ENCODE results near the gene BRSK1. TPM values are rescaled to one million over a fixed set of nuclear protein-coding genes. Genes with fewer than 3 reads are reported as not detected.

The BRSK1 gene
- polyA plus RNA-seq, 1 donor from 2014 or later = 213 TPM

DNA sequence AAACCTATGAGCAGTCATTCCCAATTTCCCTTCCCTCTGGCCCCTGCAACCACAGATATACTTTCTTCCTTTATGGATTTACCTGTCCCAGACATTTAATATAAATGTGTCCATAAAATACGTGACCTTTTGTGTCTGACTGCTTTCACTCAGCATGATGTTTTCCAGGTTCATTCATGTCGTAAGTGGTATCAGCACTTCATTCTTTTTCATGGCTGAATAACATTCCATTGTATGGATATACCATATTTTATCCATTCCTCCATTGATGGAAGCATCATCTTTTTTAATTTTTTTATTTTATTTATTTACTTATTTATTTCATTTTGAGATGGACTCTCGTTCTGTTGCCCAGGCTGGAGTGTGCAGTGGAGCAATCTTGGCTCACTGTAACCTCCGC is 17.0 kb upstream of the BRSK1 start:
- H3K27me3 ChIP-seq (ENCODE audit: insufficient read depth, low read depth, low read length) = no peaks in the 10 kb centered on the region

DNA sequence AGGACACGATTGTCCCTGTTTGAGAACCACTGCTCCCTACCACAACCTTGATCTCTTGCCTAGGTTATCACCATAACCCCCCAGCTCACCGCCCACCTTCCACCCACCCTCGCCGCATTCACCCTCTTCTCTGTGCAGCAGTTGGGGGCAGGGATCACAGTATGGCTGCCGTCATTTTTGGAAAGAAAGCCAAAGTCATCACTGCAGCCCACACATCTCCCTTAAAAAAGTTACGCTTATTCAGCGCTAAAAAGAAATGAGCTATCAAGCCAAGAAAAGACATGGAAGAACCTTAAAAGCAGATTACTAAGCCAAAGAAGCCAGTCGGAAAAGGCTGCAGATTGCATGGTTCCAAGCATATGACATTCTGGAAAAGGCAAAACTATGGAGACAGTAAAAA is 14.5 kb upstream of the BRSK1 start:
- no peaks in the 10 kb centered on the region for H3K9me2 ChIP-seq (ENCODE audit: insufficient read depth, low read length)
- H3F3A ChIP-seq (ENCODE audit: insufficient read depth, low read length, poor library complexity, severe bottlenecking) = no peaks in the 10 kb centered on the region
- no peaks in the 10 kb centered on the region for H3K36me3 ChIP-seq (ENCODE audit: insufficient read depth, low read length)
- H2AFZ ChIP-seq (ENCODE audit: low read depth, low read length) = no peak overlapping the region
- H3K27me3 ChIP-seq (ENCODE audit: insufficient read depth, low read depth, low read length) = no peaks in the 10 kb centered on the region
- H3K9ac ChIP-seq (ENCODE audit: low read length) = no peak overlapping the region
- H3K9me3 ChIP-seq (ENCODE audit: low read length) = no peaks in the 10 kb centered on the region
- no peaks in the 10 kb centered on the region for H3K79me2 ChIP-seq (replicated peaks; ENCODE audit: insufficient read depth, low read length)
- no peak overlapping the region for H3K4me2 ChIP-seq (ENCODE audit: low read length)
- no peaks in the 10 kb centered on the region for H4K20me1 ChIP-seq (ENCODE audit: insufficient read depth)
- no peak overlapping the region for H3K4me3 ChIP-seq (ENCODE audit: low read length)
- no peak overlapping the region for H3K27ac ChIP-seq (ENCODE audit: low read length)
- TF ChIP-seq, protein P1, sequence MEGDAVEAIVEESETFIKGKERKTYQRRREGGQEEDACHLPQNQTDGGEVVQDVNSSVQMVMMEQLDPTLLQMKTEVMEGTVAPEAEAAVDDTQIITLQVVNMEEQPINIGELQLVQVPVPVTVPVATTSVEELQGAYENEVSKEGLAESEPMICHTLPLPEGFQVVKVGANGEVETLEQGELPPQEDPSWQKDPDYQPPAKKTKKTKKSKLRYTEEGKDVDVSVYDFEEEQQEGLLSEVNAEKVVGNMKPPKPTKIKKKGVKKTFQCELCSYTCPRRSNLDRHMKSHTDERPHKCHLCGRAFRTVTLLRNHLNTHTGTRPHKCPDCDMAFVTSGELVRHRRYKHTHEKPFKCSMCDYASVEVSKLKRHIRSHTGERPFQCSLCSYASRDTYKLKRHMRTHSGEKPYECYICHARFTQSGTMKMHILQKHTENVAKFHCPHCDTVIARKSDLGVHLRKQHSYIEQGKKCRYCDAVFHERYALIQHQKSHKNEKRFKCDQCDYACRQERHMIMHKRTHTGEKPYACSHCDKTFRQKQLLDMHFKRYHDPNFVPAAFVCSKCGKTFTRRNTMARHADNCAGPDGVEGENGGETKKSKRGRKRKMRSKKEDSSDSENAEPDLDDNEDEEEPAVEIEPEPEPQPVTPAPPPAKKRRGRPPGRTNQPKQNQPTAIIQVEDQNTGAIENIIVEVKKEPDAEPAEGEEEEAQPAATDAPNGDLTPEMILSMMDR (IDR thresholded peaks at IDR 0.05; ENCODE audit: poor library complexity, severe bottlenecking) = no peak
- no peak for TF ChIP-seq MXI1 (conservative IDR thresholded peaks at IDR 0.05; ENCODE audit: poor library complexity, severe bottlenecking)
- TF ChIP-seq RAD21 (conservative IDR thresholded peaks at IDR 0.05) = no peak
- TF ChIP-seq, protein P2, sequence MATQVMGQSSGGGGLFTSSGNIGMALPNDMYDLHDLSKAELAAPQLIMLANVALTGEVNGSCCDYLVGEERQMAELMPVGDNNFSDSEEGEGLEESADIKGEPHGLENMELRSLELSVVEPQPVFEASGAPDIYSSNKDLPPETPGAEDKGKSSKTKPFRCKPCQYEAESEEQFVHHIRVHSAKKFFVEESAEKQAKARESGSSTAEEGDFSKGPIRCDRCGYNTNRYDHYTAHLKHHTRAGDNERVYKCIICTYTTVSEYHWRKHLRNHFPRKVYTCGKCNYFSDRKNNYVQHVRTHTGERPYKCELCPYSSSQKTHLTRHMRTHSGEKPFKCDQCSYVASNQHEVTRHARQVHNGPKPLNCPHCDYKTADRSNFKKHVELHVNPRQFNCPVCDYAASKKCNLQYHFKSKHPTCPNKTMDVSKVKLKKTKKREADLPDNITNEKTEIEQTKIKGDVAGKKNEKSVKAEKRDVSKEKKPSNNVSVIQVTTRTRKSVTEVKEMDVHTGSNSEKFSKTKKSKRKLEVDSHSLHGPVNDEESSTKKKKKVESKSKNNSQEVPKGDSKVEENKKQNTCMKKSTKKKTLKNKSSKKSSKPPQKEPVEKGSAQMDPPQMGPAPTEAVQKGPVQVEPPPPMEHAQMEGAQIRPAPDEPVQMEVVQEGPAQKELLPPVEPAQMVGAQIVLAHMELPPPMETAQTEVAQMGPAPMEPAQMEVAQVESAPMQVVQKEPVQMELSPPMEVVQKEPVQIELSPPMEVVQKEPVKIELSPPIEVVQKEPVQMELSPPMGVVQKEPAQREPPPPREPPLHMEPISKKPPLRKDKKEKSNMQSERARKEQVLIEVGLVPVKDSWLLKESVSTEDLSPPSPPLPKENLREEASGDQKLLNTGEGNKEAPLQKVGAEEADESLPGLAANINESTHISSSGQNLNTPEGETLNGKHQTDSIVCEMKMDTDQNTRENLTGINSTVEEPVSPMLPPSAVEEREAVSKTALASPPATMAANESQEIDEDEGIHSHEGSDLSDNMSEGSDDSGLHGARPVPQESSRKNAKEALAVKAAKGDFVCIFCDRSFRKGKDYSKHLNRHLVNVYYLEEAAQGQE (IDR thresholded peaks at IDR 0.05; ENCODE audit: borderline replicate concordance) = no peak
- no peak for TF ChIP-seq TAF1 (IDR thresholded peaks at IDR 0.05; ENCODE audit: low read depth)
- no peak for TF ChIP-seq POLR2AphosphoS5 (IDR thresholded peaks at IDR 0.05)
- no peak for TF ChIP-seq SMC3 (conservative IDR thresholded peaks at IDR 0.05; ENCODE audit: poor library complexity)
- TF ChIP-seq EZH2 (IDR thresholded peaks at IDR 0.05; ENCODE audit: borderline replicate concordance, insufficient read depth, low read length, poor library complexity, severe bottlenecking) = no peak
- no peak for TF ChIP-seq EP300 (conservative IDR thresholded peaks at IDR 0.05; ENCODE audit: poor library complexity, severe bottlenecking)

More for the DNA sequence above, 17.0 kb upstream of the BRSK1 start:
- Histone ChIP-seq H3K9me2 (ENCODE audit: insufficient read depth, low read length) (no peaks in the 10 kb centered on the region), H4K20me1 (ENCODE audit: insufficient read depth) (no peaks in the 10 kb centered on the region), H3K9ac (ENCODE audit: low read length) (no peak overlapping the region), H3K79me2 (replicated peaks; ENCODE audit: insufficient read depth, low read length) (no peaks in the 10 kb centered on the region), H3K4me2 (ENCODE audit: low read length) (no peak overlapping the region), H3F3A (ENCODE audit: insufficient read depth, low read length, poor library complexity, severe bottlenecking) (no peaks in the 10 kb centered on the region), H3K4me3 (ENCODE audit: low read length) (no peak overlapping the region), H3K9me3 (ENCODE audit: low read length) (no peaks in the 10 kb centered on the region), H3K27ac (ENCODE audit: low read length) (no peak overlapping the region), H2AFZ (ENCODE audit: low read depth, low read length) (no peak overlapping the region), H3K36me3 (ENCODE audit: insufficient read depth, low read length) (no peaks in the 10 kb centered on the region)
- TF ChIP-seq EZH2 (IDR thresholded peaks at IDR 0.05; ENCODE audit: borderline replicate concordance, insufficient read depth, low read length, poor library complexity, severe bottlenecking) = no peak
- no peak for TF ChIP-seq MXI1 (conservative IDR thresholded peaks at IDR 0.05; ENCODE audit: poor library complexity, severe bottlenecking)
- TF ChIP-seq, protein P1 (IDR thresholded peaks at IDR 0.05; ENCODE audit: poor library complexity, severe bottlenecking) = no peak
- TF ChIP-seq SMC3 (conservative IDR thresholded peaks at IDR 0.05; ENCODE audit: poor library complexity) = no peak
- TF ChIP-seq, protein P2 (IDR thresholded peaks at IDR 0.05; ENCODE audit: borderline replicate concordance) = no peak
- no peak for TF ChIP-seq RAD21 (conservative IDR thresholded peaks at IDR 0.05)
- TF ChIP-seq TAF1 (IDR thresholded peaks at IDR 0.05; ENCODE audit: low read depth) = no peak
- no peak for TF ChIP-seq POLR2AphosphoS5 (IDR thresholded peaks at IDR 0.05)
- TF ChIP-seq EP300 (conservative IDR thresholded peaks at IDR 0.05; ENCODE audit: poor library complexity, severe bottlenecking) = no peak

Data from neural cell (in vitro differentiated cells).